GM19324 (cell line): ENCODE measurements around the gene SEMA3G.

Experiments
- ATAC-seq: cut with Tn5 transposase; IDR thresholded peaks from one replicate; pipeline ENCODE4 v1.9.1; 2021; ENCODE audit warnings: mild to moderate bottlenecking, moderate library complexity; ENCODE audit not compliant: unreplicated experiment, low FRiP score

The SEMA3G gene

GRCh38 chr3:52440249-52440551 is 4.7 kb downstream of the SEMA3G start:
- ATAC-seq: no peak

DNA sequence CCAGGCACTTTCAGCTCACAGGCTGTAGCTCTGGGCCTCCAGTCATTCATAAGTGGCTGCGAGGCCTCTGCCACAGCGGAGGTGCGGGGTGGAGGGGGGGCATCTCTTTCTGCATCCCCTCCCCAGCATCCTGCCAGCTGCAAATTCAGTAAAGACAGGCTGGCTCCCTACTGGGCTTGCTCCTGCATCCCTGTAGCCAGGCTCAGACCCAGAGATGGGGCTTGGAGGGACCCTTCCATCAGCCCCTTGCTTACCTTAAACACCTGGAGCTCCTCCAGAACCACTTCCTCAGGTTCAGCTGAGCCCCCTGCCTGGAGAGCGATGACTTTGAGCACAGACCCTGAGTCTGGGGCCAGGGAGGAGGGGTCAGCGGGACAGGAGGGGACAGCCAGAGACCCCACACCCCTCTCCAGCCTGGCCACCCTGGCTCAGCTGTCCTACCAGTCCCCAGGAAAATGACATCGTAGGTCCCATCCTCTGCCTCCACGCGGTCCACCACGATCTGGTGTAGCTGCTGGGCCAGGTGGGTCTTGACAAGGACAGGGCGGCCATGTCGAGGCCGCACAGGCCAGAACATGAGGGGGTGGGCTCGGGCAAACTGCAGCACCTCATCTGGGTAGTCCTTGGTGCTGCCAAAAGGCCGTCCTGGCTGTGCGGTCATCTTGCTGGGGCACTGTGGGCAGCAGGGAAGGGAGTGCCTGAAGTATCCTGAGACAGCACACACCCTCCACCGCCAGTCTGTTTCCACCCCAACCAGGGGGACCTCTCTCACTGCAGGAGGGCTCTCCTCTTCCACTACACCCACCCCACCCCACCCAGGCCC is 5.3 kb downstream of the SEMA3G start:
- no peak for ATAC-seq

DNA sequence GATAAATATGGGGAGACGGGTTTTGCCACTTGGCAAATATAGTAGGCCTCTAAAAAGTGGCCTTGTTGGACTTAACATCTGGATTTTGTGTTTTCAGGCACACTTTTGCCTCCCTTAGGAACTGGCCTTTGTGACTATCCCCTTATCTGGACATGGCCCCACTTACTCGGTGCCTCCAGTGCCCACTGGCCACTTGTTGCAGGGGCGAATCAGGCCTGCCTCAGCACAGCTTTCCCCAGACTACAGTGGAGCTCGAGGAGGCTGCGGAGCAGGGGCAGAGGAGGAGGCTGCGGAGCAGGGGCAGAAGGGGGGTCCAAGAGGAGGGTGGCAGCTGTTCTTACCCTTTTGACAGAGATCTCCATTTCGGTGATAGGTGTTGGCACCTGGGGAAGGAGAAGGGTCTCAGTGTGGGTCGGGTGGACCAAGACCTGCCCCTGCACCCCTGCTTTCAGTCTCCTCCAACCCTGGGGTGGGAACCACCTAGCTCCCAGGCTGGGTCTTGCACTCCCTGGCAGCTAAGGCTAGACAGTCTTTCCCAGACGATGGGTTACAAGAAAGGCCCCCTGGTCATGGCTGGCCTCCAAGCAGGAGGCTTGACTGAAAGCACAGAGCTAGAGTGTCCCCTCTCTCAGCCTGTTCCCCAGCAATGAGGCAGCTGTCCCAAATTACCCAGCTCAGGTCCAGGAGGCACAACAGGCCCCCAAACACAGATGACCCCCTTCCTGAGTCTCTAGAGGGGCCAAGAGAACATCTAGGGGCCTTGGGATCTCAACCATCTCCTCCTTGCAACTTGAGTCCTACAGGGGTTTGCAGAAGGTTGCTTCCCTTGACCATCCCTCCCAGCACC is 6.1 kb downstream of the SEMA3G start:
- ATAC-seq: no peak

DNA sequence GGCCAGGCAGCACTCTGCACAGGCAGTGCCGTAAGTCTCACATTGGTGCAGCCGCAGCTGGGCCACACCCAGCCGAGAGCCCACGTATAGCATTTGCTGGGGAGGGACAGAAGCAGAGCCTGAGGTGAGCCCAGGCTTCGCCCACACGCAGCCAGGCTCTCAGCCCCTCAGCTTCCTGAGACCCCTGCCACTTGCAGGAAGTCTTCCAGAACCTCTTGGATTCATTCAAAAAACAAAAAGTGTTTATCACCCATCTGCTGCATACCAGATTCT is 6.9 kb downstream of the SEMA3G start:
- no peak for ATAC-seq

DNA sequence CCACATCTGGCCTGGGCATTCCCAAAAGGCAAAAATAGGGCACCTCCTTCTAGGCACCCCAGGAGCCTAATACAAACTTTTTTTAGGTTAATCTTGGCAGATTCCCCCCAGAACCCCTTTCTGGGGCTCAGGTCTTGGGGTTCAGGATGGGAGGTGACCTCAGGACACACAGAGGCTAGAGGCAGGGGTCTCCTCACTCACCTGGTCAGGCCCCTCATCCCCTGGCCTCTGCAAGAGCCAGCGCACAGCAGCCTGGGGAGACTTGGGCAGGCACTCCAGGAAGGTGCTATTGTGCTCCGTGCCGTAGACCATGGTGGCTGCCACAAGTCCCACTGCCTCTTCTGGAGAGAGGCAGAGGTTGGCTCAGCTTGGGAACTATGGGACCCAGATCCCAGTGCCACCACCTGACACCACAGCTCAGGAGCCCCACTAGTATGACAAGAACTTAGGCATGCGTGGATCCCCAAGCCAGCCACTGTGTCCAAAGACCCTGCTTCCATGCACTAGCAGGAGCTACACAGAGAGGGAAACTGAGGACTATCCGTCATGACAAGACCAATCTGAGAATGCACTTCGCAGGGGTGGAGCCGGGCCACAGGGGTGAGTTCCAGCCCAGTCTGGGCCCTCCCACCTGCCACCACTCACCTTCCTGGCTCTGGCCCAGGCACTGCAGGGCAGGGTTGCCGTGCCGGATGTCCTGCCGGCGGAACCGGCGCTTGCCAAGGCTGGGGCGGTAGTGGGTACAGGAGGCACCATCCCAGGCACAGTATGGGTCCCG is 7.4 kb downstream of the SEMA3G start:
- no peak for ATAC-seq

DNA sequence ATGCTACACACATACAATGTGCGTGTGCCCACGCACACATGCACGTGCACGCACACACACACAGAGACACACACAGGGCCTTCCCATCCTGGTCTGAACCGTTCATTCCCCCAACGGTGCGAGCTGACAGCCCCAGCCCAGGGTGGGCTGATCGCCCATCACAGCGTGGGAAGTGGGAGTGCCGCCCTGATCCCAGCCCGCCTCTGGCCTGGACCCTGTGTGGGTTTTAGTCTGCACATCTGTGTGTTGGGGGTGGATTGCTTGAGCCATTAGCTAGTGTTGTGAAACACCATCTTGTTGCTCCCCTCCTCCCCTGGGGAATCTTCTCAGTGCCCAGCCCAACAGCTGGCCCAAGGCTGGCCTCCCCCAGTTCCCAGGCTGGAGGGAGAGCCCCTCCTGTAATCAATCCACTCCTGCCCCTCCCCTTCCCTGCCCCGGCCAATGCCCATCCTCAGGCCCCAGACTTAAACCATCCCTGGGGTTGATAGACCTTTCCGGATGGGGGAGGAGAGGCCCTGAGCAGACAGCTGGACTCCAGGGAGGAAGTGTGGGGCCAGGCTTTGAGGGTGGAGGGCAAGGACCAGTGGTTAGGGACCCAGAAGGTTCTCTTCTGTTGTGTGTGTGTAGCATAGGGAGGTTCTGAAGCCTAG is 8.3 kb downstream of the SEMA3G start:
- no peak for ATAC-seq

DNA sequence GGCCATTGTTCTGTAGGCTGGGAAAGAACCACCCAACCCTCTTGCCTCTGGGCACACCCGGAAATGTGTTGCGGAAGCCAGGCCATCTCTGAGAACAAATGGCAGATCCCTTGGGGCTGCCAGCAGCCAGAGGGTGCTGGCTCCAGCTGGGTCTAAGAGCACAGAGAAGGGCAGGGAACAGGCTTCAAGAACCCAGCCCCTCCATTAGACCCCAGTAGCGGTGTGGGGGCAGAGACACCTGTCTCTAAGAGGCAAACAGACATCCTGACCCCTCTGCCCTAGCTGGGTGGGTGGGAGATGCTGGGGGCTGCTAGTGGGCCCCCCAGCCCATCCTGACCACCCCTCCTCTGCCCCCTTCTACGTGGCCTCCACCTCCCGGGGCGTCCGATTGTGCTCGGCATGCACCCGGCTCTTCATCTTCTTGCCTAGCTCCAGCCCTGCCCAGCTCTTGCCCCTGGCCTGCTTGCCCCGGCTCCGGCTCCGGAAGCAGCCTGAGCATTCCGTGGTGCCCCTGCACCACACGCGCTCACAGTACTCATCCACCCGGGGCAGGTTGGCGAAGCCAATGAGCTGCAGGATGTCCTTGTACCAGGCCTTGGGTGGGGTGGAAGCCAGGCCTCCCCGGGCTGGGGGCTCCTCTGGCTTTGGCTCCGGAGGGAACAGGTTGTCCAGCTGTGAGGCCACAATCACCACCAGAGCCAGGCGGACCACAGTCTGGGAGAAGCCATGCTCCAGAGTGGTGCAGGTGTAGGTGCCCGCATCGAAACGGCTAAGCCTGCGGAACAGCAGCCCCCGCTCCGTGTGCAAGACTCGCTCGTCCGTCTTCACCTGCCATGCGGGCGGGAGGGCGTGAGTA is 9.4 kb downstream of the SEMA3G start:
- ATAC-seq: no peak

- no peak for ATAC-seq
Observed at GRCh38 chr3:52434491-52435115, 10.3 kb downstream of the SEMA3G start.

DNA sequence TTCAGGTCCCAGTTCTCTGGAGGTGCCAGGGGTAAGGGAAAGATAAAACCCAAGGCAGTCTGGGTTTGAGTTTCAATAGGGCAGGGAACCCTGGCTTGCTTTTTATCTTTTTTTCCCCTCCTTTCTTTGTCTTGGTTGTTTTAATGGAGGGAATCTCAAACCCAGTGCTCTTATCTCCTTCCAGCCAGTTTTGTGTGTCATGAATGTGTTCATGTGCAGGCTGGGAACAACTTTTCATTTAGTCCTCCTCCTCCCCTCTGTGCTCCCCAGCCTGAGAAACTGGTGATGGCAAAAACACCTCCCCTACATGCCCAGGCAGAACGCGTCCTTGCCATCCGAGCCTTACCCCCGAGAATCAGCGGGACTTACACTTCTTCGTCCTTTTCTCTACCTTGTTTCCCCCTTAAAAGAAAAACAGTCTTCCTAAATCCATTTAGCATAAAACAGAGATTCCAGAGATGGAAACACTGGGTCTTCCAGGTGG is 10.9 kb downstream of the SEMA3G start:
- ATAC-seq: no peak

- ATAC-seq: no peak
Observed at GRCh38 chr3:52433328-52433995, 11.4 kb downstream of the SEMA3G start.

GRCh38 chr3:52432691-52433141 is 12.2 kb downstream of the SEMA3G start:
- ATAC-seq: no peak

- ATAC-seq: no peak
Observed at GRCh38 chr3:52432225-52432624, 12.7 kb downstream of the SEMA3G start.

GRCh38 chr3:52431459-52432223 is 13.3 kb downstream of the SEMA3G start:
- no peak for ATAC-seq

DNA sequence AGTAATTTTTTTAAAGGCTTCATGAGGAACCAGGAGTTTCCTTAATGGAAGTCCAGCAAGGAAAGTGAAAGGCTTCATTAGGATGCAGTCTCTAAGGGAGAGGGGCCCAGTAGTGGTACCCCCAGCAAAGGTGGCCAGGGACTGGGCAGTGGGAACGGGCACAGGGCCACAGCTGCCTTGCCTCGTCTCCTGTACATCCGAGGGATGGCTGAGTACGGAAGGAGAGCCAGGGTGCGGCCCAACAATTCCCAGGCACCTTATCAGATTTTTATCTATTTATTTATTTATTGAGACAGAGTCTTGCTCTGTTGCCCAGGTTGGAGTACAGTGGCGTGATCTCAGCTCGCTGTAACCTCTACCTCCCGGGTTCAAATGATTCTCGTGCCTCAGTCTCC is 14.5 kb downstream of the SEMA3G start:
- ATAC-seq: no peak

GRCh38 chr3:52429779-52430415 is 15.0 kb downstream of the SEMA3G start:
- no peak for ATAC-seq

- no peak for ATAC-seq
Observed at GRCh38 chr3:52429031-52429430, 15.9 kb downstream of the SEMA3G start.

DNA sequence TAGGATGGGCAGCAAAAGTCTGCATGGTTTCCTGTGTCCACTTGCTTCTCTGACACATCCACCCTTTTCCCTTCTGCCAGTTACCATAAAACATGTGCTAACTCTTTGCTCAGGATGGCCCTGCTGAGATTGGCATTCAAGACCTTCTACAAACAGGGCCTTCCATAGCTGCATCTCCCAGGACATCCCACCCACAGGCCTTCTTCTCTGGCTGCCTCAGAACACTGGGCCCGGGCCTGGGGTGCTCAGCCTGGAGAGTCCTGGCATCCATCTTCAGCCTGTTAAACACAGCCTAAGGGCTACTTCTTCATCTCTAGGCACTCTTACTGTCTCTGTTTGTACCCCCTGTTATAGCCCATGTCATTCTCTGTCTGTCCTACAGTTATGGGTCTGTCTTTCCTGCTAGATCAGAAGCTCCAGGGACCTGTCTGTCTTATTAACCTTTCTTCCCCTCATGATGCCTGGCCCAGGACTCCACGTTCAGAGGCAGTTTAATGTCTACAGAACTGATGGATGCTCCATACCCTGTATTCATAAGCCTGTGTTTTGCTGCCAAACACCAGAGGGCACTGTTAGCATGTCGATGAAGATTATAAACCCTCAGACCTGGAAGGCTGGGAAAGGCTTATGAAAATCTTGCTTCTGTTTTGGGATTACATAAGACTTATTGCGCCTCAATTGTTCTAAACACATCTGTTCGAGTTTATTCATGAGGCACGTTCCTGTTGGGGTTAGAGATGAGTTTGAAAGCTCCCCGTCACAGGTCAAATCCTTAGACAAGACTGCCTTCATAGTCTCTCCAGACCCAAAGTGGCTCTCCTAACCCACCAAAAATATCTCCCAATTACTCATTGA is 16.5 kb downstream of the SEMA3G start:
- no peak for ATAC-seq
